Sigmoid colon (tissue), 7 donors: Measurements from ENCODE around the gene ISCU. TPM values are rescaled to one million over a fixed set of nuclear protein-coding genes. Genes with fewer than 3 reads are reported as not detected.

Experiments
- DNase-seq: peaks from one replicate; pipeline ENCODE4 v3.0.0-alpha.2; 2019
- H3K27ac ChIP-seq, 4 donors: fragments of 200-600 bp; sonication (generic); one replicate each; pipeline ENCODE4 v1.5.1; 2016 to 2019; ENCODE audit warnings: mild to moderate bottlenecking in 1 of 4
- H3K27me3 ChIP-seq, 3 donors: fragments of 200-600 bp; sonication (generic); one replicate each; pipeline ENCODE4 v1.5.1; 2019; ENCODE audit warnings: mild to moderate bottlenecking in 1 of 3
- H3K36me3 ChIP-seq, 4 donors: fragments of 200-600 bp; sonication (generic); one replicate each; pipeline ENCODE4 v1.5.1; 2016 to 2019
- H3K4me1 ChIP-seq, 4 donors: fragments of 200-600 bp; sonication (generic); one replicate each; pipeline ENCODE4 v1.5.1; 2017 to 2019
- H3K4me3 ChIP-seq, 4 donors: fragments of 200-600 bp; sonication (generic); one replicate each; pipeline ENCODE4 v1.5.1; 2017 to 2019; ENCODE audit warnings: mild to moderate bottlenecking in 2 of 4, moderate library complexity in 1 of 4
- H3K9me3 ChIP-seq, 4 donors: fragments of 200-600 bp in 3 of 4; sonication (generic) in 3 of 4; one replicate each; pipeline versions ENCODE4 v1.5.1 to v1.6.1; 2013 to 2019
- EP300 ChIP-seq, 4 donors: sonication (generic); formaldehyde crosslinking; IDR thresholded peaks; one replicate each; pipeline ENCODE4 v1.6.1; 2017; ENCODE audit warnings: antibody characterized with exemption in 4 of 4
- POLR2A ChIP-seq, 2 donors: fragments of 450-650 bp; IDR thresholded peaks; one replicate each; pipeline ENCODE4 v1.6.1; 2016; ENCODE audit warnings: antibody characterized with exemption in 2 of 2, mild to moderate bottlenecking in 2 of 2, moderate library complexity in 2 of 2
- POLR2AphosphoS5 ChIP-seq, 4 donors: sonication (generic); formaldehyde crosslinking; IDR thresholded peaks; one replicate each; pipeline ENCODE4 v1.6.1; 2017; ENCODE audit warnings: antibody characterized with exemption in 4 of 4
- WGBS, 2 donors: extraction: QIAGEN DNeasy Blood & Tissue Kit; methylation state at CpG; one replicate each; pipeline ENCODE4 v1.1.7; 2013; 5-methylcytosine and 5-hydroxymethylcytosine counted together
- intact Hi-C: fragments of 100-400 bp; cut with DNase I; formaldehyde crosslinking; loops from one replicate; pipeline ENCODE4 v1.15.1; 2023
- polyA plus RNA-seq, 3 donors: library from polyadenylated mRNA; stranded (reverse); fragments of 200-250 nt; gene quantifications; one replicate each; pipeline ENCODE4 v1.2.3, GENCODE V29; 2013
- total RNA-seq, 4 donors: library from RNA; depleted of rRNA; stranded (reverse); fragments of >200 nt; gene quantifications; one replicate each; pipeline ENCODE4 v1.1.0, GENCODE V29; 2016
- TF ChIP-seq, protein P1 (sequence below), 4 experiments: fragments of 450-650 bp in 3 of 4; fragments of 200-600 bp in 1 of 4; IDR thresholded peaks; one replicate each; pipeline ENCODE4 v1.5.1; 2016 to 2019; ENCODE audit warnings: antibody characterized with exemption in 4 of 4, mild to moderate bottlenecking in 3 of 4, moderate library complexity in 2 of 4
- donor health status: healthy with polysubstance abuse.
- donor health status: Bipolar disorder and iron deficiency.
- donor health status: healthy.

Gene ISCU
- total and polyA plus RNA-seq, 7 donors = 117 to 294 (median 237) TPM

DNA sequence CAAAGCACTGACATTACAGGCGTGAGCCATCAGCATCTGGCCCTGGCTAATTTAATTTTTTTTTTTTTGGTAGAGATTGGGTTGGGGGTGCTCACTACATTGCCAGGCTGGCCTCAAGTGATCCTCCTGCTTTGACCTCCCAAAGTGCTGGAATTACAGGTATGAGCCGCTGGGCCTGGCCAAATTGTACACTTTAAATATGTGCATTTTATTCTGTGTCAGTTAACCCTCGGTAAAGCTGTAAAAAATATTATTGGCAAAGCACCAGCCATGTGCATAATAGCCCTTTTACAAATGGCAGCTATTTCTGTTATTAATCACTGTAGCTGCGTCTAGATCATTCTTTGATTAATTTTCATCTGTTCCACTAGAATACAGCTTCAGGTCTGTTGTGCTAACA is 23.5 kb downstream of the ISCU start:
- DNase-seq = no peak
- TF ChIP-seq, protein P1, sequence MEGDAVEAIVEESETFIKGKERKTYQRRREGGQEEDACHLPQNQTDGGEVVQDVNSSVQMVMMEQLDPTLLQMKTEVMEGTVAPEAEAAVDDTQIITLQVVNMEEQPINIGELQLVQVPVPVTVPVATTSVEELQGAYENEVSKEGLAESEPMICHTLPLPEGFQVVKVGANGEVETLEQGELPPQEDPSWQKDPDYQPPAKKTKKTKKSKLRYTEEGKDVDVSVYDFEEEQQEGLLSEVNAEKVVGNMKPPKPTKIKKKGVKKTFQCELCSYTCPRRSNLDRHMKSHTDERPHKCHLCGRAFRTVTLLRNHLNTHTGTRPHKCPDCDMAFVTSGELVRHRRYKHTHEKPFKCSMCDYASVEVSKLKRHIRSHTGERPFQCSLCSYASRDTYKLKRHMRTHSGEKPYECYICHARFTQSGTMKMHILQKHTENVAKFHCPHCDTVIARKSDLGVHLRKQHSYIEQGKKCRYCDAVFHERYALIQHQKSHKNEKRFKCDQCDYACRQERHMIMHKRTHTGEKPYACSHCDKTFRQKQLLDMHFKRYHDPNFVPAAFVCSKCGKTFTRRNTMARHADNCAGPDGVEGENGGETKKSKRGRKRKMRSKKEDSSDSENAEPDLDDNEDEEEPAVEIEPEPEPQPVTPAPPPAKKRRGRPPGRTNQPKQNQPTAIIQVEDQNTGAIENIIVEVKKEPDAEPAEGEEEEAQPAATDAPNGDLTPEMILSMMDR (IDR thresholded peaks at IDR 0.05) = no peak
- TF ChIP-seq POLR2AphosphoS5 (IDR thresholded peaks at IDR 0.05) (no peak), POLR2A (IDR thresholded peaks at IDR 0.05) (no peak), EP300 (IDR thresholded peaks at IDR 0.05) (no peak)
- no peaks in the 10 kb centered on the region for H3K9me3 ChIP-seq
- H3K36me3 ChIP-seq = no peaks in the 10 kb centered on the region
- H3K4me1 ChIP-seq = no peaks in the 10 kb centered on the region
- H3K4me3 ChIP-seq = no peak overlapping the region
- 45 to 73% methylated on average over 4 of the region's 4 CpGs for WGBS, 2 donors
- no peaks in the 10 kb centered on the region for H3K27me3 ChIP-seq
- intact Hi-C loops = no loop called here
- no peak overlapping the region for H3K27ac ChIP-seq

- no peak overlapping the region for H3K4me3 ChIP-seq
- TF ChIP-seq, protein P1 (IDR thresholded peaks at IDR 0.05) = no peak
- TF ChIP-seq EP300 (IDR thresholded peaks at IDR 0.05) (no peak), POLR2AphosphoS5 (IDR thresholded peaks at IDR 0.05) (no peak), POLR2A (IDR thresholded peaks at IDR 0.05) (no peak)
- WGBS, 2 donors = 91 to 94% methylated on average over 11 of the region's 11 CpGs
- no peaks in the 10 kb centered on the region for H3K9me3 ChIP-seq
- intact Hi-C loops = no loop called here
- DNase-seq = no peak
- no peak overlapping the region for H3K27ac ChIP-seq
- H3K36me3 ChIP-seq = no peaks in the 10 kb centered on the region
- no peaks in the 10 kb centered on the region for H3K4me1 ChIP-seq
- H3K27me3 ChIP-seq = no peaks in the 10 kb centered on the region
Measured at GRCh38 chr12:108586306-108586705, 23.9 kb downstream of the ISCU start.

GRCh38 chr12:108587826-108588225 is 25.4 kb downstream of the ISCU start:
- WGBS, 2 donors = 63 to 77% methylated on average over 4 of the region's 4 CpGs
- TF ChIP-seq EP300 (IDR thresholded peaks at IDR 0.05) (no peak), POLR2AphosphoS5 (IDR thresholded peaks at IDR 0.05) (no peak), POLR2A (IDR thresholded peaks at IDR 0.05) (no peak)
- TF ChIP-seq, protein P1 (IDR thresholded peaks at IDR 0.05) = no peak

DNA sequence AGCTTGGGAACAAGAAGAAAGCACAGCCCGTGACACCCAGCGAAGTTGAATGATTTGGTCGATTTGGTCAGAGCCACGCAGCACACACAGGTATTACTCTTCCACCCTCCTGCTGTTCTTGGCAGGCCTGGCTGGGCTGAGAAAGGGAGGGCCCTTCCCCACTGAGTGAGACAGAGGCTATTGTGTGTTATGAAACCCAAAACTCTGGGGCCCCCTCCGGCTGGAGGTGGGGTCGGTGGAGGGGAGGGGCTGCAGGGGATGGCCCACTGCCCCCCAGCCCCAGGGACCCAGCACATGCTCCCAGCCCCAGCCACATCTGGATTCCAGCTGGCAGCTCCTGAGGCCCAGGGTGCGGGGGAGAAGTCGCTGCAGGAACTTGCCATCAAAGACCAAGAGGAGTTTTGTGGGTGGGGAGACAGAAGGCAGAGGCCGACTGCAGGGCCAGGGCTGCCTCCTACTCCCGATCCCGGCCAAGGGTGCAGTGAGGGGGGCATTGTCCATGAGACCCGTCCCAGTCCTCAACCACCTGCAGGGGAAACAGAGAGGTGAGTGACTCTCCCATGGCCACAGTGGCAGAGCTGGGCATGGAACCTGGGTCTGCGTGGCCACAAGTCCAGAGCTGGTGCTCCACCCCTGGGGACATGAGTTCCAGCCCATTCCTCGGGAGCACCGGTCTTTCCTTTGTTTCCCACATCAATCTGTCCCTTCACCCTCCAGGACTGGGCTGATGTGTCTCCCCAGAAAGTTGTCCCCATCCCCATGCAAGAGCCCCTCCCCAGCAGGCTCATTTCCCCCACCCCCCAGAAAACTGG is 26.8 kb downstream of the ISCU start:
- TF ChIP-seq POLR2A (IDR thresholded peaks at IDR 0.05) (no peak), EP300 (IDR thresholded peaks at IDR 0.05) (no peak), POLR2AphosphoS5 (IDR thresholded peaks at IDR 0.05) (no peak)
- TF ChIP-seq, protein P1 (IDR thresholded peaks at IDR 0.05) = no peak
- Histone ChIP-seq H3K9me3 (no peaks in the 10 kb centered on the region), H3K27ac (no peak overlapping the region), H3K4me1 (no peaks in the 10 kb centered on the region), H3K36me3 (no peaks in the 10 kb centered on the region), H3K27me3 (no peaks in the 10 kb centered on the region), H3K4me3 (no peak overlapping the region)
- 58 to 60% methylated on average over 15 of the region's 15 CpGs for WGBS, 2 donors
- intact Hi-C loops = no loop called here
- no peak for DNase-seq

More at GRCh38 chr12:108587826-108588225, 25.4 kb downstream of the ISCU start:
- Histone ChIP-seq H3K27me3 (no peaks in the 10 kb centered on the region), H3K4me3 (no peak overlapping the region), H3K27ac (no peak overlapping the region), H3K9me3 (no peaks in the 10 kb centered on the region), H3K36me3 (no peaks in the 10 kb centered on the region), H3K4me1 (no peaks in the 10 kb centered on the region)
- intact Hi-C loops = no loop called here
- no peak for DNase-seq
